Upper lobe of left lung (tissue), 4 donors: Measurements from ENCODE around the gene ENKUR.

Experiments used
- POLR2A ChIP-seq, 4 donors: fragments of 450-650 bp; IDR thresholded peaks; one replicate each; pipeline ENCODE4 v1.5.1; 2016 to 2017; ENCODE audit warnings: antibody characterized with exemption in 4 of 4, mild to moderate bottlenecking in 2 of 4
- POLR2AphosphoS5 ChIP-seq, 2 donors: sonication (generic); formaldehyde crosslinking; IDR thresholded peaks; one replicate each; pipeline ENCODE4 v1.5.1; 2017; ENCODE audit warnings: antibody characterized with exemption in 2 of 2
- TF ChIP-seq, protein P1 (sequence below), 6 experiments: fragments of 450-650 bp in 4 of 6; fragments of 200-600 bp in 2 of 6; sonication (generic) in 2 of 6; IDR thresholded peaks; one replicate each; pipeline ENCODE4 v1.5.1; 2016 to 2019; ENCODE audit warnings: antibody characterized with exemption in 6 of 6

GRCh38 chr10:25064401-25064800, 48.4 kb upstream of the ENKUR start:
- TF ChIP-seq, protein P1, sequence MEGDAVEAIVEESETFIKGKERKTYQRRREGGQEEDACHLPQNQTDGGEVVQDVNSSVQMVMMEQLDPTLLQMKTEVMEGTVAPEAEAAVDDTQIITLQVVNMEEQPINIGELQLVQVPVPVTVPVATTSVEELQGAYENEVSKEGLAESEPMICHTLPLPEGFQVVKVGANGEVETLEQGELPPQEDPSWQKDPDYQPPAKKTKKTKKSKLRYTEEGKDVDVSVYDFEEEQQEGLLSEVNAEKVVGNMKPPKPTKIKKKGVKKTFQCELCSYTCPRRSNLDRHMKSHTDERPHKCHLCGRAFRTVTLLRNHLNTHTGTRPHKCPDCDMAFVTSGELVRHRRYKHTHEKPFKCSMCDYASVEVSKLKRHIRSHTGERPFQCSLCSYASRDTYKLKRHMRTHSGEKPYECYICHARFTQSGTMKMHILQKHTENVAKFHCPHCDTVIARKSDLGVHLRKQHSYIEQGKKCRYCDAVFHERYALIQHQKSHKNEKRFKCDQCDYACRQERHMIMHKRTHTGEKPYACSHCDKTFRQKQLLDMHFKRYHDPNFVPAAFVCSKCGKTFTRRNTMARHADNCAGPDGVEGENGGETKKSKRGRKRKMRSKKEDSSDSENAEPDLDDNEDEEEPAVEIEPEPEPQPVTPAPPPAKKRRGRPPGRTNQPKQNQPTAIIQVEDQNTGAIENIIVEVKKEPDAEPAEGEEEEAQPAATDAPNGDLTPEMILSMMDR (IDR thresholded peaks at IDR 0.05): no peak
- TF ChIP-seq POLR2AphosphoS5 (IDR thresholded peaks at IDR 0.05) (no peak), POLR2A (IDR thresholded peaks at IDR 0.05) (no peak)
